Suppressor macrophage treated with lipopolysaccharide for 1 hour (primary cell): Measurements from ENCODE around the gene ZNF644.
"Not testable (repeated sequence)": the region's sequence is repeated elsewhere in the genome, so short reads cannot be mapped to it uniquely, and the experiment has no call there.

ENCODE experiments used
- DNase-seq, 3 donors: peaks; one replicate each; pipeline ENCODE4 v3.0.0-alpha.2; 2020 to 2022

ZNF644 gene

GRCh38 chr1:90925928-90926869 is 95.6 kb downstream of the ZNF644 start:
- no peak for DNase-seq

DNA sequence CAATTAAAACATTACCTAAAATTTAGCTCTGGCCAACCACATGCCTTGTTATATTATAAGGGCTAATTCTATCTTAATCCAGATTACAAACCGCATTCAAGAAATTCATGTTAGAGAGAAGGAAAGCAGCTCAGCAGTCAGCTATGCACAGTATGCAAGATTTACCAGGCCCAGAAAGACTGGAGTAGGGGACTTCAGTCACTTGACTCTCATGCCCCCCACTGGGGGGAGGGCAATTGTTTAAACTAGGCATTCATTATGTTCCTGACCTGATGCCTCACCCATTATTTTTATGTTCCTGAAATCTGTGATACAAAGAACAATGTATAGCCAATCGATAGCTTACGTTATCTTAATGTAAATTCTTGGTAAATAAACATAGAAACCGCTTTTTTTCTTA is 96.9 kb downstream of the ZNF644 start:
- DNase-seq, result no peak

DNA sequence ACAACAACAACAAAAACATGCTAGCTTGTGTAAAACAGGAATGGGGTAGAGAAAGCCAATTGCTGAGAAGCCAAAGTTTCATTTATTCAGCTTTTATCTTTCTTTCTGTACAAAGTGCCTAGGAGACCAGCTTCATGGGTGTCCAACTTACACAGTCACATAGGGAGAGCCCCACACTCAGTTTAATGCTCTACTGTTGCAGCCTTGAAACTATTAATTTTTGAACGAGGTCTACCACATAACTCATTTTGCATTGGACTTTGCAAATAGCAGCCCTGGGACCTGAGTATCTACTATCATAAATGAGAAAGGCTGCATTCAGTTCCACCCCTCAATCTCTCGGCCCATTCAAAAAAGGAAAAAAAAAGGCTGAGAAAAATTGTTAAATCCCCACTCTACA is 98.8 kb downstream of the ZNF644 start:
- DNase-seq, result no peak

- DNase-seq, result no peak
Measured at GRCh38 chr1:90922202-90922601, 99.6 kb downstream of the ZNF644 start.

- peak in 1 of 3 donors; percentile 6 for DNase-seq
Measured at GRCh38 chr1:90919900-90920299, 101.9 kb downstream of the ZNF644 start.

DNA sequence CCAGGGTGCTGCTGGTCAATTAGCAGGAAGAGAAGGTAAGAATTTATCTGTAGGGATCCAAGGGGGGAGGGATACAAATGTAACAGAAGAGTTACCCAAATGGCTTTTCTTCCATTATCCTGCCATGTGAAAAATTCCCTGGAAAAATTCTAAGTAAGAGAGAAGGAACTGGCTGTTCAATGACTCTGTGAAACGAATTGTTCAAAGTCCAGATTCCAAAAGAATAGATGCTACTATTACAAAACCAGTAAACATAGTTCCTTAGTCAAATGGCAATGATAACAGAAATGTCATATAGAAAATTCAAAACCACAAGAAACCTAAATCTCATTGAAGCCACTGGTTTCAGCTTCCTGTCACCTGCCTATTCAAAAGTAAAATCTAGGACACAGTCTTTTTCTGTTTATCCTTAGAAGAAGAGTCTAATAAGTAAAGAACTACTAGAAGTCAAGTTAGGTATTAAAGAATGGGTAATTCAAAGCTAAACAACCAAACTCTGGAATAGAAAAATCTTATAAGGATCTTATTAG is 102.6 kb downstream of the ZNF644 start:
- DNase-seq, result no peak

DNA sequence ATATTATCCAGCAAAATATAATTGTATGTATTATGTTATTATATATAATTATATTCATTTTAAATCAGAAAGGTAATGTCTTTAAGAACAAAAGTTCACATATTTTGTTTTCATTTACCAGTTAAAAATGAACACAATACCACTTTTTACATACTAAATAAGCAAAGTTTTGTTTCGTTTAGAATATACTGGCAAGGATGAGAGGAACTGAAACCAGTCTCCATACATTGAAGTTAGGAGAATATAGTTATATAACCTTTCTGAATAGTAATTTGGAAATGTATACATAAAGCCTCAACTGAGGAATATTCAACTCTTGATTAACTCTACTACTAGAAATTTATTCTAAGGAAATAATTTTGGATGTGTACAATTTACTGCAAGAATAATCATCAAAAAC is 110.5 kb downstream of the ZNF644 start:
- DNase-seq, result no peak

DNA sequence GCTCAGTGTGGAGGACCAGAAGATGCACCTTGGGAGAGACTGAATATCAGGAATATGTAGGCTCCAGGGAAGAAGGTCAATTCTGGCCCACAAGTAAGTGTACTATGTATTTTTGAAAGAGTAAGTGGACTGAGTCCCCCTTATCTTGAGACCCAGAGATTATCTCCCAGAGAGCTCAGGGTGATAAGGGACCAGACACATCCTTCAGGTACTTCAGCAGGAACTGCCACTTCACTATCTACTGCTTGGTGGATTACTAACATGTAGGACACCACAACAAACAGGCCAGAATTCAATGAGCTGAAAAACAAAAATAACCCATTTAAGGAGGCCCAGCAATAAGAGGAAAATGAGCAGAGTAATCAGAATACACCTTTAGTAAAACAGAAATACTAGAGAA is 119.2 kb downstream of the ZNF644 start:
- no peak for DNase-seq

- DNase-seq, result no peak
Measured at GRCh38 chr1:90899263-90899662, 122.6 kb downstream of the ZNF644 start.

GRCh38 chr1:90893679-90894078 is 128.2 kb downstream of the ZNF644 start:
- DNase-seq, result not testable (repeated sequence)

GRCh38 chr1:90892884-90893283 is 129.0 kb downstream of the ZNF644 start:
- not testable (repeated sequence) for DNase-seq

DNA sequence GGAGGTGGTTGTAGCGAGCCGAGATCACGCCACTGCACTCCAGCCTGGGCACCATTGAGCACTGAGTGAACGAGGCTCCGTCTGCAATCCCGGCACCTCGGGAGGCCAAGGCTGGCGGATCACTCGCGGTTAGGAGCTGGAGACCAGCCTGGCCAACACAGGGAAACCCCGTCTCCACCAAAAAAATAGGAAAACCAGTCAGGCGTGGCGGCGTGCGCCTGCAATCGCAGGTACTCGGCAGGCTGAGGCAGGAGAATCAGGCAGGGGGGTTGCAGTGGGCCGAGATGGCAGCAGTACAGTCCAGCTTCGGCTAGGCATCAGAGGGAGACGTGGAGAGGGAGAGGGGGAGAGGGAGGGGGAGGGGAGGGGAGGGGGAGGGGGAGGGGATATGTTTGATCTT is 129.6 kb downstream of the ZNF644 start:
- not testable (repeated sequence) for DNase-seq

GRCh38 chr1:90891756-90892155 is 130.1 kb downstream of the ZNF644 start:
- DNase-seq, result not testable (repeated sequence)

- no peak for DNase-seq
Measured at GRCh38 chr1:90882221-90882620, 139.6 kb downstream of the ZNF644 start.

DNA sequence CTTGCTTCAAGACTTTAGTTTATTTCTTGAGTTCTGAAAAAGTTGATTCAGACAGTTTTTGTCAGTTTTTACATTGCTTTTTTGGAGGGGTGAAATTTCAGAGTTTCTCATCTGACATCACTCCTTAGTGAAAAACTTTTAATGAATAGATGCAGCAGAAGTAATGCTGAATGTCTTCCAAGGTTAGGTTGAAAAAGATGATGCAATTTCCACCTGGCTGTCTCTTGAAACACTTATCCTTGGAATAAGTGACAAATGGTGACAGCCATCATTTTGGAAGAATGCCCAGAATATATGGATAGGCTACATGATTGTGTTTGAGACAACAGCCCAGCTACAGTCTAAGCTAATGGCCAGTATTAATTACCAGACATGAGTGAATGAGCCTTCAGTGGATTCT is 140.8 kb downstream of the ZNF644 start:
- DNase-seq, result no peak

DNA sequence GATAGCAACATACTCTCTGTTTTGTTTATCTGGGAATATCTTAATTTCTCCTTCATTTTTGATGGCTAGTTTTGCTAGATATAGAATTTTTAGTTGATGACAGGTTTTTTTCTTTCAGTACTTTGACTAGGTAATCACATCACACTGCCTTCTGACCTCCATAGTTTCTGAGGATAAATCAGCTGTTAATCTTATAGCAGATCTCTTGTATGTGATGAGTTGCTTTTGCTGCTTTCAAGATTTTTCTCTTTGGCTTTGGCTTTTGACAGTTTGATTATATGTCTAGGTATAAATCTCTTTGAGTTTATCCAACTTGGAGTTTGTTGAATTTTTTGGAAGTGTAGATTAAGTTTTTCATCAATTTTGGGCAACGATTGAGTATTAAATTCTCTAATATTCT is 142.6 kb downstream of the ZNF644 start:
- DNase-seq, result peak in 1 of 3 donors; percentile 11

GRCh38 chr1:90876101-90876500 is 145.7 kb downstream of the ZNF644 start:
- no peak for DNase-seq
